IPS DF 4.7 (cell line): Measurements from ENCODE around the gene SRGAP2C.
"Not testable (repeated sequence)": the region's sequence is repeated elsewhere in the genome, so short reads cannot be mapped to it uniquely, and the experiment has no call there.

ENCODE experiments used
- DNase-seq: peaks from one replicate; pipeline ENCODE4 v3.0.0-alpha.2; 2013; ENCODE audit warnings: low spot score; ENCODE audit errors: extremely low read depth

SRGAP2C gene

GRCh38 chr1:121185140-121185708 is 449 bp downstream of the SRGAP2C start:
- not testable (repeated sequence) for DNase-seq

GRCh38 chr1:121186191-121186590 is 1.4 kb downstream of the SRGAP2C start:
- not testable (repeated sequence) for DNase-seq

GRCh38 chr1:121187914-121188313 is 3.1 kb downstream of the SRGAP2C start:
- not testable (repeated sequence) for DNase-seq

GRCh38 chr1:121192512-121192911 is 7.7 kb downstream of the SRGAP2C start:
- not testable (repeated sequence) for DNase-seq

GRCh38 chr1:121197095-121197882 is 12.5 kb downstream of the SRGAP2C start:
- DNase-seq = not testable (repeated sequence)

- DNase-seq = not testable (repeated sequence)
Measured at GRCh38 chr1:121199763-121200162, 15.0 kb downstream of the SRGAP2C start.

- DNase-seq = not testable (repeated sequence)
Measured at GRCh38 chr1:121200232-121200631, 15.5 kb downstream of the SRGAP2C start.

GRCh38 chr1:121200985-121201981 is 16.5 kb downstream of the SRGAP2C start:
- not testable (repeated sequence) for DNase-seq

- not testable (repeated sequence) for DNase-seq
Measured at GRCh38 chr1:121202986-121203385, 18.2 kb downstream of the SRGAP2C start.

GRCh38 chr1:121205786-121206711 is 21.3 kb downstream of the SRGAP2C start:
- DNase-seq = not testable (repeated sequence)

GRCh38 chr1:121207328-121207727 is 22.6 kb downstream of the SRGAP2C start:
- DNase-seq = not testable (repeated sequence)

GRCh38 chr1:121208375-121208774 is 23.6 kb downstream of the SRGAP2C start:
- DNase-seq = not testable (repeated sequence)

GRCh38 chr1:121210778-121211177 is 26.0 kb downstream of the SRGAP2C start:
- not testable (repeated sequence) for DNase-seq

GRCh38 chr1:121213491-121213890 is 28.7 kb downstream of the SRGAP2C start:
- DNase-seq = not testable (repeated sequence)

- not testable (repeated sequence) for DNase-seq
Measured at GRCh38 chr1:121214544-121215156, 29.9 kb downstream of the SRGAP2C start.

- not testable (repeated sequence) for DNase-seq
Measured at GRCh38 chr1:121215699-121216417, 31.1 kb downstream of the SRGAP2C start.

GRCh38 chr1:121216676-121217075 is 31.9 kb downstream of the SRGAP2C start:
- not testable (repeated sequence) for DNase-seq

GRCh38 chr1:121221770-121222169 is 37.0 kb downstream of the SRGAP2C start:
- not testable (repeated sequence) for DNase-seq

GRCh38 chr1:121224714-121225113 is 39.9 kb downstream of the SRGAP2C start:
- DNase-seq = not testable (repeated sequence)
